DND-41 (cell line): Measurements from ENCODE around the gene XPNPEP1.

Experiments used
- ATAC-seq: fragments of 200-7000 bp; cut with Tn5 transposase; 3 replicates; pipeline ENCODE4 v1.9.1; 2021; ENCODE audit warnings: low read depth; ENCODE audit not compliant: insufficient read depth
- DNase-seq: peaks from one replicate; pipeline ENCODE4 v3.0.0-alpha.2; 2020
- H2AFZ ChIP-seq: 2 replicates; pipeline ENCODE4 v1.6.0; 2012; ENCODE audit warnings: low read depth, low read length
- H3K27ac ChIP-seq: 2 replicates; pipeline ENCODE4 v1.5.1; 2012; ENCODE audit warnings: low read length, inconsistent platforms
- H3K27me3 ChIP-seq: fragments of 200-600 bp; sonication (generic); 2 replicates; pipeline ENCODE4 v1.6.0; 2012; ENCODE audit warnings: low read length, mild to moderate bottlenecking, inconsistent platforms; ENCODE audit not compliant: insufficient read depth, poor library complexity
- H3K36me3 ChIP-seq: 2 replicates; pipeline ENCODE4 v1.5.1; 2012; ENCODE audit warnings: low read length, inconsistent platforms; ENCODE audit not compliant: insufficient read depth
- H3K4me1 ChIP-seq: 2 replicates; pipeline ENCODE4 v1.5.1; 2012; ENCODE audit warnings: mild to moderate bottlenecking, low read length; ENCODE audit not compliant: insufficient read depth
- H3K4me2 ChIP-seq: 2 replicates; pipeline ENCODE4 v1.6.0; 2012; ENCODE audit warnings: mild to moderate bottlenecking, moderate library complexity, low read length, inconsistent platforms; ENCODE audit not compliant: insufficient read depth
- H3K4me3 ChIP-seq, 2 experiments: fragments of 200-600 bp in 1 of 2; shearing (Covaris generic) in 1 of 2; 2 replicates each; pipeline ENCODE4 v1.5.1; 2012 to 2016; ENCODE audit warnings: inconsistent platforms in 2 of 2, low read length in 2 of 2, mild to moderate bottlenecking in 2 of 2, low read depth in 1 of 2, moderate library complexity in 1 of 2
- H3K79me2 ChIP-seq: 2 replicates; pipeline ENCODE4 v1.6.0; 2012; ENCODE audit warnings: low read length, inconsistent platforms; ENCODE audit not compliant: insufficient read depth
- H3K9ac ChIP-seq: 2 replicates; pipeline ENCODE4 v1.6.0; 2012; ENCODE audit warnings: low read depth, mild to moderate bottlenecking, inconsistent platforms, low read length, moderate library complexity
- H3K9me3 ChIP-seq: 2 replicates; pipeline ENCODE4 v1.5.1; 2012; ENCODE audit warnings: low read length, moderate library complexity, mild to moderate bottlenecking, inconsistent platforms; ENCODE audit not compliant: insufficient read depth, severe bottlenecking
- H4K20me1 ChIP-seq: 2 replicates; pipeline ENCODE4 v1.6.0; 2012; ENCODE audit warnings: low read length; ENCODE audit not compliant: insufficient read depth
- EZH2 ChIP-seq: IDR thresholded peaks from 3 replicates; pipeline ENCODE4 v1.6.1; 2012; ENCODE audit warnings: borderline replicate concordance, low read depth, mild to moderate bottlenecking, moderate library complexity, low read length, inconsistent platforms; ENCODE audit not compliant: severe bottlenecking
- TF ChIP-seq, protein P1 (sequence below): IDR thresholded peaks from 2 replicates; pipeline ENCODE4 v1.5.1; 2012; ENCODE audit warnings: borderline replicate concordance, low read length, moderate library complexity, mild to moderate bottlenecking; ENCODE audit not compliant: poor library complexity, severe bottlenecking; ENCODE audit errors: extremely low read depth

XPNPEP1 gene

DNA sequence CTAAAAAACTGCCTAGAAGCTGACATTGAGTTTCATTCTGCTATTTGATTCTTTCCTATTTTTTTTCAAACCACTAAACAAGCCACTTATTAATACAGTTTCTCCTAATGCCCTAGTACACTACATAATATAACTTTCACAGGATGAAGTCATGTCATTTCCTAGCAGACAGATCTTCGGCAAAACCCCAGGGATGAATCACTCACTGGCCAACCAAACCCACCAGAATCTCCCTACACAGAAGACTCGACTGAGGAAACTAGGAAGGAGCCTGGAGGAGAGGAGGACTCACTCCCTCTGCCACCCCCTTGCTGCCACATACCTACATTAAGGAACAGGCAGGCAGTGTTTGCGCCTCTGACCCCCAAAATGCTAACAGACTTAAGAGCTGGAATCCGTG, 33.4 kb downstream of the XPNPEP1 start:
- Histone ChIP-seq H3K27ac (no peak overlapping the region), H3K27me3 (no peaks in the 10 kb centered on the region), H3K9me3 (no peaks in the 10 kb centered on the region), H3K36me3 (peaks cover 65% of the 10 kb centered on the region), H2AFZ (no peak overlapping the region), H3K4me2 (no peak overlapping the region), H3K79me2 (no peaks in the 10 kb centered on the region; the same call in 1 of the 2 replicates), H3K4me1 (no peaks in the 10 kb centered on the region), H3K9ac (no peak overlapping the region), H4K20me1 (no peaks in the 10 kb centered on the region), H3K4me3 (no peak overlapping the region)
- no peak for DNase-seq
- TF ChIP-seq, protein P1, sequence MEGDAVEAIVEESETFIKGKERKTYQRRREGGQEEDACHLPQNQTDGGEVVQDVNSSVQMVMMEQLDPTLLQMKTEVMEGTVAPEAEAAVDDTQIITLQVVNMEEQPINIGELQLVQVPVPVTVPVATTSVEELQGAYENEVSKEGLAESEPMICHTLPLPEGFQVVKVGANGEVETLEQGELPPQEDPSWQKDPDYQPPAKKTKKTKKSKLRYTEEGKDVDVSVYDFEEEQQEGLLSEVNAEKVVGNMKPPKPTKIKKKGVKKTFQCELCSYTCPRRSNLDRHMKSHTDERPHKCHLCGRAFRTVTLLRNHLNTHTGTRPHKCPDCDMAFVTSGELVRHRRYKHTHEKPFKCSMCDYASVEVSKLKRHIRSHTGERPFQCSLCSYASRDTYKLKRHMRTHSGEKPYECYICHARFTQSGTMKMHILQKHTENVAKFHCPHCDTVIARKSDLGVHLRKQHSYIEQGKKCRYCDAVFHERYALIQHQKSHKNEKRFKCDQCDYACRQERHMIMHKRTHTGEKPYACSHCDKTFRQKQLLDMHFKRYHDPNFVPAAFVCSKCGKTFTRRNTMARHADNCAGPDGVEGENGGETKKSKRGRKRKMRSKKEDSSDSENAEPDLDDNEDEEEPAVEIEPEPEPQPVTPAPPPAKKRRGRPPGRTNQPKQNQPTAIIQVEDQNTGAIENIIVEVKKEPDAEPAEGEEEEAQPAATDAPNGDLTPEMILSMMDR, result no peak
- no peak for TF ChIP-seq EZH2
- no peak for ATAC-seq

DNA sequence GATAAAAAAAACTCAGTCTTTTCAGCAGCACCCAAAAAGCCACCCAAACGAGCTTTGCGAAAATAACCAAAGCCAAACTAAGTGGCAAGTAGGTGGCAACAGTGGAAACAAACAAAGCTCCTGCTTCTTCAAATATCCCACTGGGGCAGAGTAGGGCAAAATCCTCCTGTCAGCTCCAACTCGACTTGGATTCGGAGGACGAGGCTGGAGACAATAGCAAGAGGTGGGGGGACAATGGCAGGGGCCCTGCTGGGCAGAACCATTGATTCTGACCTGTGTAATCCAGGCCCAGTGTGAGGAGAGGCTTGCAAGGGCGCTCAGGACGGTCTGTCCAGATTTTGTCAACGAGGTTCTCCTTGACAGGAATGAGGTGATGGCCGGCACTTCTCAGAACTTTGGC, 35.5 kb downstream of the XPNPEP1 start:
- ATAC-seq (no peak), DNase-seq (no peak)
- Histone ChIP-seq H3K9me3 (no peaks in the 10 kb centered on the region), H3K4me1 (no peaks in the 10 kb centered on the region), H3K27me3 (no peaks in the 10 kb centered on the region), H3K27ac (no peak overlapping the region), H2AFZ (no peak overlapping the region), H3K4me2 (no peak overlapping the region), H3K9ac (no peak overlapping the region), H3K79me2 (no peaks in the 10 kb centered on the region), H3K4me3 (no peak overlapping the region), H3K36me3 (peaks cover 85% of the 10 kb centered on the region), H4K20me1 (peaks cover 4% of the 10 kb centered on the region; the same call in 1 of the 2 replicates)
- no peak for TF ChIP-seq EZH2
- TF ChIP-seq, protein P1, result no peak

DNA sequence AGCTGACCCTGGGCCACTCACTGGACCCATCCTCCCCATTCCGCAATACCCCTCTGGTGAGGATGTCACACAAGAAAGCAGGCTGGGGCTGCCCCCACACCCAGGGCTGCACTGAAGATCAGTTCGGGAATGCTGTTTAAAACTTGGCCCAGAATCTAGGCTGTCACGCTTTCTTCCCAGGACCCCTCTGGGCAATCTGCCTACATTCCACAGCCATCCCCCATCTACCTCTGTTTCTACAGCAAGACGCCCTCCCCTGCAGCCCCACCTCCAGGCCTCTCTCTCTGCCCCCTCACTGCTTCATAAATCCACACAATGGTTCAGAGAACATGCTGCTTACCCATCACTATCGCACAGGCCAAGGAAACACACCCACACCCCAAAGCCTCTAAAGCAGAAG, 36.1 kb downstream of the XPNPEP1 start:
- Histone ChIP-seq H3K27ac (no peak overlapping the region), H3K36me3 (peaks cover 89% of the 10 kb centered on the region)
- TF ChIP-seq, protein P1, result no peak
- TF ChIP-seq EZH2, result no peak

DNA sequence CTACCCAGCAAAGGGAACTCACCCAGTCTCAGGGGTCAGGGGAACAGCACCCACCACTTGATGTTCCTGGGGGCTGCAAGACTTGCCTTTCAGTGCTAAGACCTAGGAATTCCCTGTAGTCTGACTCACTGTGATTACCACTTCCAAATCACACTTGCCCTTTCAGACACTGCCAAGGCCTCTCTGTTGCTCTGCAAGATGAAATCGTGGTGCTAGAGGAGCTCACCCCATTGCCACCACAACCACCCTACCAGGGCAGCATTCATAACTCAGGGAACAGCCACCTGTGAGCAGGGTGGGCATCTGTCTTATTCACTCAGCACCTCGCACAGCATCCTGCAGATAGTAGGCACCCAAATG, 36.5 kb downstream of the XPNPEP1 start:
- no peak for ATAC-seq
- H3K79me2 ChIP-seq, result no peaks in the 10 kb centered on the region
- DNase-seq, result no peak
- peaks cover 4% of the 10 kb centered on the region; the same call in 1 of the 2 replicates for H4K20me1 ChIP-seq
- H3K9me3 ChIP-seq, result no peaks in the 10 kb centered on the region
- H3K4me2 ChIP-seq, result no peak overlapping the region
- H3K27ac ChIP-seq, result no peak overlapping the region
- no peak overlapping the region for H3K9ac ChIP-seq
- TF ChIP-seq EZH2, result no peak
- TF ChIP-seq, protein P1, result no peak
- no peak overlapping the region for H2AFZ ChIP-seq
- H3K27me3 ChIP-seq, result no peaks in the 10 kb centered on the region
- H3K4me1 ChIP-seq, result no peaks in the 10 kb centered on the region
- H3K36me3 ChIP-seq, result peaks cover 87% of the 10 kb centered on the region
- H3K4me3 ChIP-seq, result no peak overlapping the region

More for the DNA sequence above, 36.1 kb downstream of the XPNPEP1 start:
- no peak overlapping the region for H3K4me3 ChIP-seq
- ATAC-seq (no peak), DNase-seq (no peak)
- no peaks in the 10 kb centered on the region for H3K9me3 ChIP-seq
- H3K4me2 ChIP-seq, result no peak overlapping the region
- no peak overlapping the region for H3K9ac ChIP-seq
- peaks cover 4% of the 10 kb centered on the region; the same call in 1 of the 2 replicates for H4K20me1 ChIP-seq
- H3K27me3 ChIP-seq, result no peaks in the 10 kb centered on the region
- H3K79me2 ChIP-seq, result no peaks in the 10 kb centered on the region
- no peaks in the 10 kb centered on the region for H3K4me1 ChIP-seq
- no peak overlapping the region for H2AFZ ChIP-seq
